AG04449 (cell line): ENCODE data around the gene CDC23.
"Not testable (repeated sequence)": the region's sequence is repeated elsewhere in the genome, so short reads cannot be mapped to it uniquely, and the experiment has no call there.

Experiments
- CTCF ChIA-PET: fragments of 350-600 bp; formaldehyde crosslinking; extraction: SDS; loops from one replicate; lab custom pipeline; 2021; ENCODE audit warnings: antibody characterized with exemption; lab: Yijun Ruan, JAX
- POLR2A ChIA-PET: fragments of 400-600, 350-600 bp; formaldehyde crosslinking; extraction: SDS; loops from one replicate; lab custom pipeline; 2020; ENCODE audit warnings: antibody characterized with exemption, inconsistent platforms; lab: Yijun Ruan, JAX
- DNase-seq: peaks from one replicate; pipeline ENCODE4 v3.0.0-alpha.2; 2010; ENCODE audit warnings: low read depth, low spot score
- H3K4me3 ChIP-seq: 2 replicates; pipeline ENCODE4 v1.5.1; 2011; ENCODE audit warnings: low read depth, mild to moderate bottlenecking, control low read depth, low read length
- TF ChIP-seq, protein P1 (sequence below): IDR thresholded peaks from one replicate; pipeline ENCODE4 v1.5.1; 2011; ENCODE audit warnings: mild to moderate bottlenecking, moderate library complexity, low read length, control low read depth, inconsistent platforms; ENCODE audit not compliant: insufficient read depth; ENCODE audit errors: missing control alignments

The CDC23 gene

GRCh38 chr5:138163721-138164120 is 49.4 kb downstream of the CDC23 start:
- H3K4me3 ChIP-seq = no peak overlapping the region
- CTCF ChIA-PET = interaction anchor here (1.4 to 2.4 kb wide), 2 partner anchors 17 to 128 kb away, joined by 3 to 5 read pairs; no protein-coding TSS in a partner anchor
- POLR2A ChIA-PET = no interaction called here
- no peak for DNase-seq
- TF ChIP-seq, protein P1, sequence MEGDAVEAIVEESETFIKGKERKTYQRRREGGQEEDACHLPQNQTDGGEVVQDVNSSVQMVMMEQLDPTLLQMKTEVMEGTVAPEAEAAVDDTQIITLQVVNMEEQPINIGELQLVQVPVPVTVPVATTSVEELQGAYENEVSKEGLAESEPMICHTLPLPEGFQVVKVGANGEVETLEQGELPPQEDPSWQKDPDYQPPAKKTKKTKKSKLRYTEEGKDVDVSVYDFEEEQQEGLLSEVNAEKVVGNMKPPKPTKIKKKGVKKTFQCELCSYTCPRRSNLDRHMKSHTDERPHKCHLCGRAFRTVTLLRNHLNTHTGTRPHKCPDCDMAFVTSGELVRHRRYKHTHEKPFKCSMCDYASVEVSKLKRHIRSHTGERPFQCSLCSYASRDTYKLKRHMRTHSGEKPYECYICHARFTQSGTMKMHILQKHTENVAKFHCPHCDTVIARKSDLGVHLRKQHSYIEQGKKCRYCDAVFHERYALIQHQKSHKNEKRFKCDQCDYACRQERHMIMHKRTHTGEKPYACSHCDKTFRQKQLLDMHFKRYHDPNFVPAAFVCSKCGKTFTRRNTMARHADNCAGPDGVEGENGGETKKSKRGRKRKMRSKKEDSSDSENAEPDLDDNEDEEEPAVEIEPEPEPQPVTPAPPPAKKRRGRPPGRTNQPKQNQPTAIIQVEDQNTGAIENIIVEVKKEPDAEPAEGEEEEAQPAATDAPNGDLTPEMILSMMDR = no peak

DNA sequence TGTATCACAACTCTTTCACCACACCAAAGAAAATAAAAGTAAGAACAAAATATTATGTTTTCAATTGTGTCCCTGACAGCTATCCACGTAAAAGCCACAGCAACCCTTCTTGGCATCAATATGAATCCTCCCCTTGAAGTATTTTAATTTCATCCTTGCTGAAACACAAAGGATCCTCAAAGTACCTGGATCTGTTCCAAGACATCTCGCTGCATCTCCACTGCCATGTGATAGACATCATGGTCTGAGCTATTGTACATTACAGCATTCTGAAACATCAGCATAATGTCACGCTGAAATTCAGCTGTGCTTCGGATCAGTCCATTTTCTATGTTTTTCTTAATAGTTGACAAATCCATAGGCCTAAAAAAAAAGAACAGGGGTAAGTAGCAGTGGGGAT is 52.4 kb downstream of the CDC23 start:
- POLR2A ChIA-PET = no interaction called here
- no peak for DNase-seq
- CTCF ChIA-PET = no interaction called here
- TF ChIP-seq, protein P1 = no peak
- H3K4me3 ChIP-seq = no peak overlapping the region

GRCh38 chr5:138159666-138160065 is 53.5 kb downstream of the CDC23 start:
- TF ChIP-seq, protein P1 = no peak
- ChIA-PET POLR2A (no interaction called here), CTCF (no interaction called here)
- H3K4me3 ChIP-seq = no peak overlapping the region
- no peak for DNase-seq

DNA sequence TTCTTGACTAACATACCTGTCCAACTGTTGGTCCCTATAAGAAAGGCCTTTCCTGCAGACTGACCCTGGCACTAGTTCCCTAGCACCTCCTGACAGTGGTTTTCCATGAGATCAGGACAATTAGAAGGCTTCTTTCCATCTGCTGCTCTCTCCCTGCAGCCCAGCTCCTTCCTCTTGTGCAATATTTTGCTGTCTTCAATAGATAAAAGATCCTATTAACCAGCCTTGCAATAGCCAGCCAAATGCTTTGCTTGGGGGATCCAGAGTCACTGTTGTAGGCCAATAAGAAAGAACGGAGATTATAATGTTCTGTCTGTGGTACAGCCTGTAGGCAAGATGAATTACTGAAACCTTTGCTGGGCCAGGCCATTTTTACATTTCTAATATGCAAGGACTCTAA is 55.5 kb downstream of the CDC23 start:
- H3K4me3 ChIP-seq = no peak overlapping the region
- CTCF ChIA-PET = interaction anchor here (1.6 kb wide), 1 partner anchor 8 kb away, joined by 6 read pairs; no protein-coding TSS in a partner anchor
- TF ChIP-seq, protein P1 = no peak

GRCh38 chr5:138155977-138156376 is 57.1 kb downstream of the CDC23 start:
- H3K4me3 ChIP-seq, DNase-seq, CTCF ChIA-PET: not testable (repeated sequence)
- POLR2A ChIA-PET = interaction anchor here (0.7 kb wide), 1 partner anchor 151 kb away, joined by 6 read pairs; no protein-coding TSS in a partner anchor

More for the DNA sequence above, 55.5 kb downstream of the CDC23 start:
- POLR2A ChIA-PET = no interaction called here
- no peak for DNase-seq

DNA sequence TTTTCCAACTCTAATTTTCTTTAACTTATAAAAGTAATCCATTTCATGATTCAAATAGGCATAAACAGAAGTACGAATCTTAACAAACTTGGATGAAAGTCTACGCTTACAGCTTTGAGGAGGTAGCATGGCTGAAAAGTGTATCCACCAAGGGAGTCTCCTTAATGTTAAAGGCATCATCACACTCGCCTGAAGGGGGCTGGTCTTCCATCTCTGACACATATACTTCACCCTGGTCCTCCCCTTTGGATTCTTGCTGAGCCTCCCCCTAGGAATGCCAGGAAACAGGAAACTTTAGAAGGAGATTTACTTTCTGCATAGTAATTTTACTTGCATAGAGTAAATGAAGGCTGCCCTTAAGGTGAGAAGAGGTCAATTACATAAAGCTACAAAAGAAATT is 63.6 kb downstream of the CDC23 start:
- ChIA-PET POLR2A (no interaction called here), CTCF (interaction anchor here (1.4 to 6.6 kb wide), 6 partner anchors 9 to 114 kb away, joined by 4 to 26 read pairs (median 6); no protein-coding TSS in a partner anchor)
- no peak overlapping the region for H3K4me3 ChIP-seq
- TF ChIP-seq, protein P1 = no peak
- DNase-seq = no peak

DNA sequence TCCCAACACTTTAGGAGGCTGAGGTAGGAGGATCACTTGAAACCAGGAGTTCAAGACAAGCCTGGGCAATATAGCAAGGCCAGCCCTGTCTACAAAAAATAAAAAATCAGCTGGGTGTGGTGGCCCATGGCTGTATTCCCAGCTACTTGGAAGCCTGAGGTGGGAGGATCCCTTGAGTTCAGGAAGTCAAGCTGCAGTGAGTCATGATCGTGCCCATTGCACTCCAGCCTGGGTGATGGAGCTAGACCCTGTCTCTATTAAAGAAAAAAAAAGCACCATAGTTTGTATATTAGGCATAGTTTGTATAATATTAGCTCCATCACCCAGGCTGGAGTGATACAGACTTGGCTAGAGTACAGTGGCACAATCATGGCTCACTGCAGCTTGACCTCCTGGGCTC is 64.3 kb downstream of the CDC23 start:
- ChIA-PET POLR2A (no interaction called here), CTCF (interaction anchor here (1.4 to 6.6 kb wide), 5 partner anchors 10 to 113 kb away, joined by 5 to 26 read pairs (median 6); no protein-coding TSS in a partner anchor)
- TF ChIP-seq, protein P1 = no peak
- no peak overlapping the region for H3K4me3 ChIP-seq
- no peak for DNase-seq

- POLR2A ChIA-PET, DNase-seq, H3K4me3 ChIP-seq: not testable (repeated sequence)
- CTCF ChIA-PET = interaction anchor here (1.1 to 6.6 kb wide), 5 partner anchors 10 to 365 kb away, joined by 3 to 26 read pairs (median 8); no protein-coding TSS in a partner anchor
These were observed 69.5 kb downstream of the CDC23 start for GRCh38 chr5:138143578-138143977.
